GM21360 (cell line): ENCODE results near the gene CRYBG2.

Experiments used
- ATAC-seq: cut with Tn5 transposase; IDR thresholded peaks from one replicate; pipeline ENCODE4 v1.9.1; 2021; ENCODE audit warnings: mild to moderate bottlenecking, moderate library complexity; ENCODE audit not compliant: unreplicated experiment

Gene CRYBG2

DNA sequence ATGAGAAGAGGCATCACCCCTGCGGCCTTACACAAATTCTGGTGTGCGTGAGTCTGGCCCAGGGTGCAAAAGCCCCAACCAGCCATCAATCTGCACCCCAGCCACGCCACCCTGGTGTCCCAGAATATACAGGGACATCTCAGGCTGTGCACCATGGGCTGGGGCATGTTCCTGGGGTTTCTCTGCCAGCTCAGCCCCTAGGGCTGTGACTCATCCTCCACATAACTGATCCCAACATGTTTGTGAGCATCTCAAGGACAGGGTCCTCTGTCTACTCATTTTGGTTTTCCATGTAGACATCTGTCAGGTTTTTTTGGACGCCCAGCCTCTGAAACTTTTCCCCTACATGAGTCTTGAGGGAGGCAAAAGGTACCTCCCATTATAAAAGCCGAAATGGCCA is 18.1 kb upstream of the CRYBG2 start:
- no peak for ATAC-seq

DNA sequence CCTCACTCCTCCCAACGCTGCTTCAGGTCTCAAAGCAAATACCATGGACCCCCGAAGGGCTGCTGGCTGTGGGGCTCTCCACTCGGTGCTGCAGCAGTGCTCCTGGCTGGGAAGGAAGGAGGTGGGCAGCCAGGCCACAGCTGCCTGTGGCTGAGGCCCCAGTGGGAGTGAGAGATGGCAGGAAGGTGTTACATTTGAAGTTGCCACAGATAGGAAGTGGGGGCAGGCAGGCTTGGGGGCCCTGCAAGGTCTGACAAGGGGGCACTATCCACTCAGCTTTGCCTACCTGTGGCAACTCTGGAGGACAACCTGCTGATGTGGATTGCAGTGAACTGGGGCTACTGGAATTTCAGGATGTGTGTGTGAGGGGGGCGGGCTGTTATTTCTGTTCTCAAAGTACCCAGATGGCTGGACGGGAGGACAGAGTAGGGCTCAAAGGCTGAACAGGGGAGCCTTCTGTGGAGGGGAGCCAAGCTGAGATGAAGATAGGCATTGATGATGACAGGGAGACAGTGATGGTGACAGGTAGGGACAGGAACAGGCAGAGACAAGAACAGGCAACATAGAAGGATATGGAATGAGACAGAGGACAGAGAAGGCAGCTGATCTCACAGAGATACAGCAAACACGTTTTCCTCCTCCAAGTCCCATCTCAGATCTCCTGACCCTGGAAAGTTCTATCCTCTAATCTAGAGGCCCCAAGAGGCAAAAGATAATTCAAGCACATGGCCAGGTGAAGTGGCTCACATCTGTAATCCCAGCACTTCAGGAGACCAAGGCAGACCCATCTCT is 16.9 kb upstream of the CRYBG2 start:
- no peak for ATAC-seq

DNA sequence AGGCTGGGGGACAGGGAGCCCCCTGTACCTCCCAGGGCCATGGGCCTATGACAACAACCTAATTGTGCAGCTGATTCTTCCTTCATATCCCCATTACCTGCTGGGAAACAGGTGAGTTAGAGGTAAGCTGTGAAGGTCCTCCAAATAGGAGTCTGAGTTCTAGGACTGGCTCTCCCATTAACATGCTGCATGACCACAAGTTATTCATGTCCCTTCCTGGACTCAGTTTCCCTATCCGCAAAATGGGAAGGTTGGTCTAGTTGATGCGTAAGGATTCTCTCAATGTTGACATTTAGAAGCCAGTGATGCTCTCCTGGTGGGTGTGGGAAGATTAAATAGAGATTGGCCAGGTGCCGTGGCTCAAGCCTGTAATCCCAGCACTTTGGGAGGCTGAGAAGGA is 14.6 kb upstream of the CRYBG2 start:
- ATAC-seq = no peak

DNA sequence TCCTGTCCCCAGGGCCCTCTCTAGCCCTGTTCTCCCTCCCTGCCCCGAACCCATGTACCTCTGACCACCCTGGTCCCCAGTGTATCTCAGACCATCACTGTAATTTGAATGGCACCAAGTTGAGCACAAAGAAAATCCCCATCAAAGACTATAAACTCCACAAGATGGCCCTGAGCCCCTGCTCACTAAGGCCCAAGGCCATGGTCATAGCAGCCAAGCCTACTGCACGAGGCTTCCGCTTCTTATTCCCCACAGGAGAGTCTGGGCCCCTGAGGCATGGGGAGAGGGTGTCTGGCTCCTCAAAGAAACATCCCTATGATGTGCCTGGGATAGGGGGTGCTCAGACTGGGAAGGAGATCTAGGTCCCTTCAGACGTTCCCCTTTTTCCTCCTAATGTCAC is 14.1 kb upstream of the CRYBG2 start:
- ATAC-seq = no peak

DNA sequence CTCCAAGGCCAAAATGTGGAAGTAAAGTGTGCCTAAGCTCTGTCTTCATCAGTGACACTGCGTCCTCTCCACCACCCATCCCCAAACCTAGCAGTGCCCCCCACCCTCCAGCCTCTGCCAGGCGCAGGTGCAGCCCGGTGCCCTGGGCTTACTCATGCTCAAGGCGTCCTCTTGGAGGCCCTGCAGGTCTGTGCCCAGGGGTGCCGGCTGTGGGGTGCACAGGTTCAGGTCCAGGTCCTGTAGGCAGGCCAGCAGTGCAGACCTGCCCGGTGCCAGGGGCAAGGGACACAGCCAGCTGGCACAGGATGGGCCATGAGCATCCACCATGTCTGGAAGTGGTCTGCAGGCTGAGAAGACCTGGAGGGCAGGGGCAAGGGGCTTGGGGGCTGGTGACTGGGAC is 13.5 kb upstream of the CRYBG2 start:
- ATAC-seq = no peak

DNA sequence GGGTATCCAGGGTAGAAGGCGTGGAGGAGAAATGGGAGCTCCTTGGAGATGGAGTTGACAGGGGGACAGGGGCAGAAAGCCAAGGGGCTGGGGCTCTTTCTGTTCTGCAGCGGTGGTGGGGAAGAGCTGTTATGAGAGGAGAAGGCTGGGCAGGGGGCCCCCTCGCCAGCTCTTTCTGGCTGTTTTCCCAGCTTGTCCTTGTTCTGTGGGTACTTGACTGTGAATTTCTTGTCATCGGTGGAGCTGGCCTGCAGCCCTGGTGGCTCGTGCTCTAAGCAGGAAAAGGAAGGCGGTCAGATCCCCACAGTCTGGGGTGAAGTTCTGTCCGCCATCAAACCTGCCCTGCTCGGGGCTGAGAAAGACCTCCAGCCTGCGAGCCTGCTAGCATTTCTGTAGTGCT is 11.0 kb upstream of the CRYBG2 start:
- ATAC-seq = no peak

DNA sequence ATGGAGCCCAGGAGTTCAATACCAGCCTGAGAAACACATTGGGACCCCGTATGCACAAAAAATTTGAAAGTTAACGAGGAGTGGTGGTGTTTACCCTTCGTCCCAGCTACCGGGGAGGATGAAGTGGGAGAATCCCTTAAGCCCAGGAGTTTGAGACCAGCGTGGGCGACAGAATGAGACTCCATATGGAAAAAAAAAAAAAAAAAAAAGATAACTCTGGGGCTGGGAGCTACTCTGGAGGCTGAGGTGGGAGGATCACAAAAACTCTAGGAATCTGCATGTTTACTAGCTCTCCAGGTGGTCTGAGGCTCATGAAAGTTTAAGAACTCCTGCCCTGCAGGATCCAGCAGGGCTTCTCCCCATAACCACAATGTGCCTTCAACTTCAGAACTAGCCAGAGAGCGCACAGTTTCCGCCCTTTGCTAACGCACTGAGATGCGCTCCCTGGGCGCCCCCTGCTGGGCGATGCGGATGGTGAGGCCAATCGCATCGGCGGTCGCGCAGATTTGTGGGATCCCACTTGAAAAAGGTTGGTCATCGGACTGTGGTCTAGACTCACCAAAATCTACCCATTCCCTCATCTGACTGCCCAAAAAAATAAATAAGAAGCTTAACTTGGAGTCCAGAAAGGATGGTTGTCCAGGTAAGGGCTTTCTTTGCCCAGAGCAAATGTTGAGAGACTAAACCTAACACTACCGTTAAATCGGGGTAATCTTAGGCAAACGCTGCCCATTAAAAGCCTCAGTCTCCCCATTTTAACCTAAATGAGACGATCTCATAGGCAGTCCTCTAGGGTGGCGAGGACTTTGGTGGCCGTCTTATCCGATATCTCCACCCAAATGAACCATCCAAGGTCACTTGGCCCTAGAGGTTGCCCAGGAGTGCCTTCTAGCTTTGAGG is 9.9 kb upstream of the CRYBG2 start:
- no peak for ATAC-seq

DNA sequence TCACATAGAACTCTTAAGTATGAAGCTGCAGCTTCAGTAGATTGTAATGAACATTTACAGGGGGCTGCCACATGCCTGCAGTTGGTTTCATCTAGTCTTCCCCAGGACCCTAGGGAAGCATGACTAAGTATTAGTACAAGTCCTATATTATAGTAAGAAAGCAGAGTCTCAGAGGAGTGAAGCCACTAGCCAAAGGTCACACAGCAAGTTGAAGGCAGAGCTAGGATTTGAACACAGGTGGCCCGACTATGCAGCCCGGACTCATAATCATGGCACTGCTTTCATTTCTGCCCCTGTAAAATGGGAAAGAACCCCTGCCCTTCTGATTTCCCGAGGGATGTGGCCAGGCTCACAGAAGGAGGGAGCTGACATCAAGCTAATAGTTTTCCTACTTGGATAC is 8.4 kb upstream of the CRYBG2 start:
- no peak for ATAC-seq

DNA sequence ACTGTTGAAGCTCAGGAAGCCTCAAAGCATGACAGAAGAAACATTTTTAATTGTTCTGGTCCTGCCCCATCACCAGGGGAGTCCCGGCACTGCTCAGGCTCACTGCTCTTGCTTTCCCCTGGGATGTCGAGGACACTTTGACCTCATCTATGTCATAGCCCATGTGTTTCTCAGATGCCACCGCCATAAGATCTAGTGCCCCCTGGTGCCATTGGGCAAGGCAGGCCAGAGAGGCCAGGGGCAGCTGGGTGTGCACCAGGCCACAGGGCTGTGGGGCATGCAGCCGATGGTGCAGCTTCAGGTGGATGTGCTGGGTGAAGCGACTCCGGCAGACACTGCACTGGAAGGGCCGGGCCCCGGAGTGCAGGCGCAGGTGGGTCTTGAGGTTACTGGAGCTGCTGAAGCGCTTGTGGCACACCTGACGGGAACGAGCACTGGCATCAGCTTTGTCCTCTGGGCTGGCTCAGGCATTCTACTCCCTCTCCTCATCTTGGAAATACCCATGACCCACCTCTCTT is 7.7 kb upstream of the CRYBG2 start:
- no peak for ATAC-seq

DNA sequence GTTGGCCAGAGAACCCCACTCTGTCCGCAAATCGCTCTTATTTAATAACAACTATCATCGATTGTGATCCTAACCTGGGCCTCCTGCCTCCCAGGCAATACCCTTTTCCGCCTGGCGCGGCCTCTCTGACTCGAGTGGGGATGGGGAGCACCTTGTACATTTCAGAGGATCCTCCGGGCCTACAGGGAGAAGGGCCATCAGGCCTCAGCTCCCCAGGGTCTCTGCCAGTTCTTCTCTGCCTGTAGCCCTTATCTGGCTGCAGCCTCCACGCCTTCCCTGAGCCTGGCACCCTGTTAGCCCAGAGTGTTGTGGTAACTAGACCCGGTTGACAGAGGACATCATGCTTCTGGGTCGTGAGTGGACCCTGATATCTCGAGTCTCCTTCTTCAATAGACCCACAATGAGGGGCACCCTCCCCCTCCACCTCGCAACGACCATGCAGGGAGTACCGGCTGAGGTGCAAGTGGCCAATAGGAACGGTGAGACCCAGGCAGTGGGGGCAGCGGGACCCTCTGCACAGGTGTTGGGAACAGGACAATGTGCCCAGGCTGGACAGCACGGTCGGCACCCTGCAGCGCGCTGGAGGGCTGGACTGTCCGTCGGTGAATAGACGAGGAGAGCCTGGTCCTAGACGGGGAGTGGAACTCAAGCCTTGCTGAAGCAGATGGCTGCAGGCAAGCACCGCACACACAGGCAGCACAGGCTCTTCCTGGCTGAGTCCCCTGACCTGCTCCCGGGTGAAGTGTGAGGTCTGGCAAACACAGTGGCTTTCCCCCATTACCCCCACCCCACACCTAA is 7.1 kb upstream of the CRYBG2 start:
- ATAC-seq = no peak

DNA sequence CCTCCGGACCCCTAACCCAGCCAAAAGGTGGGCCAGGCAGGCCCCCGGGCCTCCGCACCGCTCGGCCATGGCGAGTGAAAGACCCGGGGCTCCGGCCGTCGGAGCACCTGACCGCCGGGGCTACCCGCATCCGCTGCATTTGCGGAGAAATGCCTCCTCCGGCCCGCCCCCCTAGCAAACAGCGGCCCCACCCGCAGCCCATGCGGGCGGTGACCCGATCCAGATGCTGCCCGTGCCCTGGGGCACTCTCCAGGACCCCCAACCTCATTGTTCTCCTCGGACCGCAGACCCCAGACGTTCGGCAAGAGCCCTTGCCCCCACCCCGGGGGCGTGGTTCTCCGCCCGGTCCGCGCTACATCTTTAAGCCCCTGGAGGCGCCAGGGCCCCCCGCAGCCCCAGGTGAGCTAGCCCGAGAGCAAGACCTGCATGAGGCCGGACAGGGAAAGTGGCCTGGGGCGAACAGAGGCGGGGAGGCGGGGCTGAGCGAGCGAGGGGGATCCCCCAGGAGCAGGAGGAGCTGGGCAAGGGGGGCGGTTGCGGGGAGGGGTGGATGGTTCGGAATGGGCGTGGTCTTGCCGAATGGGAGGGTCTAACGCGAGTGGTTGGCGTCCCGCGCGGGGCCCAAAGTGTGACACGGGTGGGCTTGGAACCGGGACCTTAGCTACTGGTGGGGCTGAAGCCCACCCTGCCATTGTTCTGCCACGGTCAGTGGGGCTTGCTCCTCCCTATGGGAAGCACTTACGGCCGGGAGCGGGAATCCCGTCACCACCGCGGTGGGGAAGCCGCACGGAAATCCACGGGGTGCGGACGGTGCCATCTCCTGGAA is 6.3 kb upstream of the CRYBG2 start:
- no peak for ATAC-seq

DNA sequence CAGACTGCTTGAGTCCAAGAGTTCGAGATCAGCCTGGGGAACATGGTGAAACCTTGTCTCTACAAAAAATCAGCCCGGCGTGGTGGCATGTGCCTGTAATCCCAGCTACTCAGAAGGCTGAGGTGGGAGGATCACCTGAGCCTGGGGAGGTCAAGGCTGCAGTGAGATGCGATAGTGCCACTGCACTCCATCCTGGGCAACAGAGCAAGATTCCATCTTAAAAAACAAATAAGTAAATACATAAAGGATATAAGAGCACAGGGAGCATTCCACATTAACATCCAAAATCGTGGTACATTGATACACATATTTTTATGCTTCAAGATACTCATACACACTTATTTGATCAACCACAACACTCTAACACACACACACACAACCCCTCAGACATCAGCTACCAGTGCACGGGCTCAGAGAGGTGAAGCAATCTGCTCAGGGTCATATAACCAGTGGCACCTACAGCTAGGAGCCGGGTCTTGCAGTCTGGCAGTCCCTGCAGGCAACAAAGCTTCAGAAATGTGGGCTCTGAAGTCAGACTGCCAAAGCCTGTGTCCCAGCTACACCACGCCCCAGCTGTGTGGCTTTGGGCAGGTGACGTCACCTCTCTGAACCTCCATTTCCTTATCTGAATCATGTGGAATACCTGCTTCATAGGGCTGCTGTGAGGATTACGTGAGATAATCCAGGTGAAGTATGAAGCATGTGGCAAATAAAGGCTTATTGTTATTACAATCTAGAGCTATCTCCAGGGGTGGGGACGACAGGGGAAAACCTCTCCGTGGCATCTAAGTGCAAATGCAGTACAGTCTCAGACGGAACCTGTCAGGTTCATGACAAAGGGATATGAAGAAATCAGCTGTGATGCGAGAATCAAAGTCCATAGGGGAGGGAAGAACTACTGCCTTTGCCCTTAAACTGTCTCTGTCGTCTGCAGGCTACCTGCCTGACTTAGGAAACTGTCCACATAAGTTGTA is 4.8 kb upstream of the CRYBG2 start:
- no peak for ATAC-seq

DNA sequence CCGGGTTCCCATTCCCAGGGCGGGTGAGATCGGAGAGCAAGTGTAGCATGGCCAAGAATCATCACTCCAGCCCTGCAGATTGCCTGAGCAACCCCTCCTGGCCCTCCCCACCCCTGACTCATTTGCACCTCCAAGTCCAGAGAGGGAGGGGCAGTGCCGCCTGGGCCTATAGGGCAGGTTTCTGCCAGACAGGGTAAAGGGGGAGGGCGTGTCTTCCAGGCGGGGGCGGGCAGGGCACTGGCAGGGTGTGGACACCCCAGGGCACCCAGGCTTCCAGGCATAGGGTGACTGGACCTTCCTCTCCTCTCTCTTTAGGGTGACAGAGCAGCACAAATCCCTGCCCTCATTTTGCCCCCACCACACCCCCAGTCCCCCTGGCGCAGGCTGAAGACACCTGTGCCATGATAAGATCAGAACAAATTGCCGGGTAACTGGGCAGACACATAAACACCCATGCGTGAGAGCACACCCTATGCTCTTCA is 3.2 kb upstream of the CRYBG2 start:
- no peak for ATAC-seq

DNA sequence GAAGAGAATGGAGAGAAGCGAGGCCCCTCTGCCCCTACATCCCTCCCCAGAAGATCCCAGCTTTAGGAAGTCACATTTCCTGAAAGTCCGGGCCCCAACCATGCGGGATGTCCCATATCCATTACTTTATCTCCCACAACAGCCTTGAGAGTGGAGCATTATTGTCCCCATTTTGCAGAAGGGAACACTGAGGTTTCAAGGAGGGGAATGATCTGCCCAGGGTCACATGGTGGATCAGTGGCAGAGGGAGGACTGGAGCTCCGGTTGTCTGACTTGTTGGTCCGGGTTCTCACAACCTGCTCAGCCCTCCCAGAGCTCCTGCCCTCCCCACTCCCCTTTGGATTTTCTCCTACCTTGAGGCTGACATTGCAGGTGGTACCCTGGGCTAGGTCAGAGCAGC is 2.2 kb upstream of the CRYBG2 start:
- ATAC-seq = no peak

DNA sequence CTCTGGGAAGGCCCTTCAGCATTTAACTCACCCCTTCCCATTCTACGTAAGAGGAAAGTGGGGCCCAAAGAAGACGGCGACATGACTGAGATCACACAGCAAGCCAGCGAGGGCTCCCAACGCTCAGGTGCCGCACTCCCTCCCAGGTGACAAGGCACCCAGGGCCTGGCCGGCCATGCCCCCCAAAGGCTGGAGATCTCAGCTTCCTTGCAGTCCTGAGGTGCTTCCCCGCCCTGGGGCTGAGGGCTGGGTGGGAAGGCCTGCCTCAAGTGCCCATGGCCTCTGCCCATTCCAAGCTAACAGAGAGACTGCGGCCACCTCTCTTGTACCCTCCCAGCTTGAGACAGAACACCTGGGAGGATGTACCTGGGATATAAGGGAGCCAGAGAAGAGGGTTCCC is 1.0 kb upstream of the CRYBG2 start:
- no peak for ATAC-seq

DNA sequence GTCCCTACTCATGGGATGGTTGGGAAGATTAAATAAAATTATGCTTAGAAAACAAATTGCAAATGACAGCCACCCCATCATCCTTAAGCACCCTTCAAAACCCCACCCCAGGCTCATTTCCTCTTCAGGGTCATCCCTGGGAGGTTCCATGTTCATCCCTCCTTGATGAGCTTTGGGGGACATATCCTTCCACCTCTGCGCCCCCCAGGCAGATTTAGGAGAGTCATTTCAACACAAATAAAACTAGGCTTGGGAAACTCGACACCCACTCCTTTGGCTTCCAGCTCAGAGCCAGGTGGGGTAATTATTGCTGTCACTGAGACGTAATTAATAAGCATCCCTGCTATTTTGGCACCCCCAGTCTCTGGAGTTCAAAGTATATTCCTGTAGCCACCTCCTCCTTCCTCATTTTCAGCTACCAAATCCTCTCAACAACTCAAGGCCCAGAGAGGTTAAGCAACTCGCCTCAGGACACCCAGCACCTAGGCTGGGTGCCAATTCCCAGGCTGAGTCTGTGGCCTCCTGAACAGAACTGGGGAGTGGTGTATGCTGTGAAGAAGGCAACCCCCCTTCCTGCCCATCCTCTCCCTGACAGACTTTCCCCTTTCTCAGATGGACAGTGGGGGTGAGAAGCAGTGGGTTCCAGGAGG is 595 bp downstream of the CRYBG2 start:
- no peak for ATAC-seq

DNA sequence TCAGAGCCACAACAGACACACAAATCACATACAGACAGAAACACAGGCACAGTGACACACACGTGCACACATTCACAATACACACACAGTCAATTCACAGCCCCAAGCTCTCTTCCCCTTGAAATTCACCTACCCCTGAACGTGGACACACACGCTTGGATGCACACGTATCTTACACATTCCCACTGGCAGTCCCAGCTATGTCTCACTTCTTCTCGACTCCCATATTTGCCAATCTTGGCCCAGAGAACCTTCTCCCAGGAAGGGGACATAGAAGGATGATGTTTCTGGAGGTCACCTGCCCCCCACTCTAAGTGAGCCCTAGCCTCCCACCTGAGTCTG is 1.6 kb downstream of the CRYBG2 start:
- ATAC-seq = no peak

DNA sequence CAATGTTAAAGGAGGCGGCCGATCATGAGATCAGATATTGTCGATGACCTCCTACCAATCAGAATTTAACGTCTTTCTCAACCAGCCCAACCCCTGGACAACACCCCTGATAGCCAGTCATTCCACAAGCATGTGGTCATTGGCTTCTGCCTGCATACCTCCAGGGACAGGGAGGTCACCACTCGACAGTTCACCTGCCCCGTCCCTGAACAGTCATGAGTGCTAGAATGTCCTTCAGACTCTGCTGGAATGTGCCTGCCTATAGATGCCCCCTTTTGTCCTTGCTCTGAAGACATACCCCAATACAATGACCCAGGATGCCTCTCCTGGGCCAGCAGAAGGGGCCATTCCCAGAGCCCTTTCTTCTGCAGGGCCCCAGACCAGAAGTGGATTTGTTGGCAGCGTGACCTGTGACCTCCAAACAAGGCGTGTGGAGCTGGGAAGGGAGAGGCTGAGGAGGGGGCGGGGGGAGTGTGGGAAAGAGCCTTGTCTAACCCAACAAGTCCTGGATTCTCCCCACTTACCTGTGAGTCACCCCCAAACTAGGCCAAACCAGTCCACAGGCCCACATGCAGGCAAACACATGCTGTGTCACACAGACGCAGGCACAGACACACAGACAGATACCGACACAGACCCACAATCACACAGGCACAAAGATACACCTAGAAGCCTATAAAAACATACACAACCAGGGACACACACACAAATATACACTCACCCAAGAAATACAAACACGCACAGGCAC is 2.2 kb downstream of the CRYBG2 start:
- no peak for ATAC-seq
